Left ventricle myocardium inferior (tissue), 1 donor: Measurements from ENCODE around the gene CTSC. TPM values are rescaled to one million over a fixed set of nuclear protein-coding genes. Genes with fewer than 3 reads are reported as not detected.

Experiments used
- DNase-seq: peaks from one replicate; pipeline ENCODE4 v3.0.0-alpha.2; 2020
- H3K27ac ChIP-seq: fragments of 200-600 bp; replicated peaks from 2 replicates; pipeline ENCODE4 v1.8.0; 2021
- H3K27me3 ChIP-seq: fragments of 200-600 bp; 2 replicates; pipeline ENCODE4 v1.8.0; 2021; ENCODE audit warnings: low read depth
- H3K36me3 ChIP-seq: fragments of 200-600 bp; 2 replicates; pipeline ENCODE4 v1.8.0; 2021
- H3K4me1 ChIP-seq: fragments of 200-600 bp; 2 replicates; pipeline ENCODE4 v1.8.0; 2021
- H3K4me3 ChIP-seq: fragments of 200-600 bp; 2 replicates; pipeline ENCODE4 v1.8.0; 2021; ENCODE audit warnings: mild to moderate bottlenecking, moderate library complexity
- H3K9me3 ChIP-seq: fragments of 200-600 bp; replicated peaks from 2 replicates; pipeline ENCODE4 v1.8.0; 2021
- intact Hi-C: fragments of 100-400 bp; cut with micrococcal nuclease; formaldehyde crosslinking; loops from one replicate; pipeline ENCODE4 v1.11.0; 2022
- long read RNA-seq: library from polyadenylated mRNA; unstranded; transcript quantifications from one replicate; pipeline ENCODE4 v2.0.0, GENCODE V29; 2021
- total RNA-seq: library from RNA; stranded (reverse); fragmentation: NEBNext Ultra II Directional; extraction: Animal tissue kit (Norgen Biotek cat#: 25700); gene quantifications from one replicate; pipeline ENCODE4 v1.2.1, GENCODE V29; 2021
- TF ChIP-seq, protein P1 (sequence below): fragments of 200-600 bp; IDR thresholded peaks from 2 replicates; pipeline ENCODE4 v1.8.0; 2021; ENCODE audit warnings: antibody characterized with exemption, mild to moderate bottlenecking, borderline replicate concordance
- donor health status: DM: no; HTN: yes; CAD: no; lungs with severe emphysema.

The CTSC gene
- total RNA-seq: 20.0 TPM
- long read RNA-seq, transcript CTSC-201 (7 exons, 1,921 nt): major isoform, 5 of 7 reads
- long read RNA-seq, partial matches to known transcripts: 0 of 7 reads
- long read RNA-seq, other reads (novel, unspliced or antisense): 2 of 7 reads

- no peaks in the 10 kb centered on the region for H3K9me3 ChIP-seq
- intact Hi-C loops: no loop called here
- peak within 1 kb of the TSS; percentile 83 for H3K27ac ChIP-seq
- DNase-seq: peak; percentile 94
- no peaks in the 10 kb centered on the region for H3K27me3 ChIP-seq
- H3K4me1 ChIP-seq: peaks cover 25% of the 10 kb centered on the region
- H3K4me3 ChIP-seq: peak within 1 kb of the TSS; percentile 84
- TF ChIP-seq, protein P1, sequence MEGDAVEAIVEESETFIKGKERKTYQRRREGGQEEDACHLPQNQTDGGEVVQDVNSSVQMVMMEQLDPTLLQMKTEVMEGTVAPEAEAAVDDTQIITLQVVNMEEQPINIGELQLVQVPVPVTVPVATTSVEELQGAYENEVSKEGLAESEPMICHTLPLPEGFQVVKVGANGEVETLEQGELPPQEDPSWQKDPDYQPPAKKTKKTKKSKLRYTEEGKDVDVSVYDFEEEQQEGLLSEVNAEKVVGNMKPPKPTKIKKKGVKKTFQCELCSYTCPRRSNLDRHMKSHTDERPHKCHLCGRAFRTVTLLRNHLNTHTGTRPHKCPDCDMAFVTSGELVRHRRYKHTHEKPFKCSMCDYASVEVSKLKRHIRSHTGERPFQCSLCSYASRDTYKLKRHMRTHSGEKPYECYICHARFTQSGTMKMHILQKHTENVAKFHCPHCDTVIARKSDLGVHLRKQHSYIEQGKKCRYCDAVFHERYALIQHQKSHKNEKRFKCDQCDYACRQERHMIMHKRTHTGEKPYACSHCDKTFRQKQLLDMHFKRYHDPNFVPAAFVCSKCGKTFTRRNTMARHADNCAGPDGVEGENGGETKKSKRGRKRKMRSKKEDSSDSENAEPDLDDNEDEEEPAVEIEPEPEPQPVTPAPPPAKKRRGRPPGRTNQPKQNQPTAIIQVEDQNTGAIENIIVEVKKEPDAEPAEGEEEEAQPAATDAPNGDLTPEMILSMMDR: no peak
- peaks cover 9% of the 10 kb centered on the region for H3K36me3 ChIP-seq
Measured at GRCh38 chr11:88337181-88337986, at the start of gene CTSC. Gene CTSC (minus strand): TSS chr11:88337736. CDS start chr11:88337672, 64 bp downstream.

DNA sequence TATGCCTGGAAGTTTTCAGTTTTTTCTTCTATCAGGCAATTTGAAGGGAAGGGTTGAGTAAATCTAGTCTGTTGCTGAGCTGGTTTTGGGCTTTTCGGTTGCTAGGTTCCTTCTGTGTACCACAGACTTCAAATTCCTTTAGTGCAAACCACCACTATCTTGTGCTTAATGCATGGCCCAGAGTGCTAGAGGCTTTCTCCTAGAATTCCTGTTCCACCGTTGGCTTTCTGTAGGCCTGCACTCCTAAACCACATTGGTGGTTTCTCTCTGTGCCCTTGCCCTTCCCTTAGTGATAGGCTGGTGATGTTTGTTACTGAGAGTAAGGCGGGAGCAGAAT lies 47.1 kb upstream of the CTSC start:
- Histone ChIP-seq H3K27ac (no peak overlapping the region), H3K4me3 (no peak overlapping the region), H3K27me3 (no peaks in the 10 kb centered on the region), H3K36me3 (no peaks in the 10 kb centered on the region), H3K4me1 (no peaks in the 10 kb centered on the region), H3K9me3 (no peaks in the 10 kb centered on the region)
- TF ChIP-seq, protein P1: no peak
- intact Hi-C loops: no loop called here
- DNase-seq: no peak

DNA sequence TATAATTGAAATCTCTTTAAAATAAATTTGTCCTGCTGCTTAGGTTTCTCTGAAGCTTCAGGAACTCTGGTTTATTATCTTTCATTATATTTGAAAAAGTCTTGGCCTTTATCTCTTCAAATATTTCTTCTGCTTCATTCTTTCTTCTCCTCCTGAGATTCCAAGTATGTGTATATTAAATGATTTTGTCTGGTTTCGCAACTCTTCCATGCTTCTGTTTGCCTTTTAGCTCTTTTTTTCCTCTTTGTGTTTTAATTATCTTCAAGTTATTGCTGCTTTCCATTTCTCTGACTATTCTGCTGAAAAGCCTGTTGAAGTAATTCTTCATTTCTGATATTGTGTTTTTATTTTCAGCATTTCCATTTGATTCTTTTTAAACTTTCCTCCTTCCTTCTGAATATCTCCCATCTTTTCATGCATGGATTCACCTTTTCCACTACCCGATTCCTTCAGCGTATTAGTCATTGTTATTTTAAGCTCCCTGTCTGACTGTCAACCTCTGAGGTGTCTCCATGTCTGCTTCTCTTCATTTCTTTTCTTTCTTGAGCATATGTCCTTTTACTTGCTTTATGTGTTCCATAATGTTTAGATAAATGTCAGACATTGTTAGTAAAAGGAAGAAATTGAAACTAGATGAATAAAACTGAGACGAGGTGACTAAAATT lies 46.6 kb upstream of the CTSC start:
- Histone ChIP-seq H3K27ac (no peak overlapping the region), H3K27me3 (no peaks in the 10 kb centered on the region), H3K9me3 (no peaks in the 10 kb centered on the region), H3K4me1 (no peaks in the 10 kb centered on the region), H3K36me3 (no peaks in the 10 kb centered on the region), H3K4me3 (no peak overlapping the region)
- TF ChIP-seq, protein P1: no peak
- intact Hi-C loops: no loop called here
- no peak for DNase-seq

- Histone ChIP-seq H3K4me1 (no peaks in the 10 kb centered on the region), H3K4me3 (no peak overlapping the region), H3K36me3 (no peaks in the 10 kb centered on the region), H3K27ac (no peak overlapping the region), H3K9me3 (no peaks in the 10 kb centered on the region), H3K27me3 (no peaks in the 10 kb centered on the region)
- DNase-seq: no peak
- TF ChIP-seq, protein P1: no peak
- intact Hi-C loops: no loop called here
Measured at GRCh38 chr11:88383447-88383846, 45.9 kb upstream of the CTSC start.

DNA sequence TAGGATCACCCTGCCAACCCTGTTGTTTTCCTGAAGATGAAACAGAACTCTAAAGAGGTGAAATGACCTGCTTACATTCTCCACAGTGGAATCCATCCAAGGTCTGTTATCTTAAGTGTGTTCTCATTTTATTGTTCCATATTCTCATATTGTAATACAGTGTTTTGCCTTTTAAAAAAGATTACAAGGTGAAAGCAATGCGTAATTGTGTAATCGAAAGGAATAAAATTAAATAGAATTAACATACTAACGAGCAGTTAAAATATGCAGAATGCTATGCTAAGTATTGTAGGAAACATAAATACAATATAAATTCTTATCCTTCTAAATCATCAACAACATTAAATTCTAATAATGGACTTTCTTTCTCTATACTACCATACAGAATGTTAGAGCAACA lies 41.6 kb upstream of the CTSC start:
- TF ChIP-seq, protein P1: no peak
- Histone ChIP-seq H3K4me1 (no peaks in the 10 kb centered on the region), H3K27me3 (no peaks in the 10 kb centered on the region), H3K4me3 (no peak overlapping the region), H3K27ac (no peak overlapping the region), H3K36me3 (no peaks in the 10 kb centered on the region), H3K9me3 (no peaks in the 10 kb centered on the region)
- intact Hi-C loops: no loop called here
- DNase-seq: no peak
